ENCODE data around the gene HIVEP3.

- no peak for TF ChIP-seq POLR2A (IDR thresholded peaks at IDR 0.05)
- TF ChIP-seq CTCF (IDR thresholded peaks at IDR 0.05) = no peak
Observed at GRCh38 chr1:41754540-41754939, 164.2 kb downstream of the HIVEP3 start.

Data from heart left ventricle (tissue), 13 donors.